Measurements from ENCODE around the gene TJP1. TPM values are rescaled to one million over a fixed set of nuclear protein-coding genes. Genes with fewer than 3 reads are reported as not detected.

Gene TJP1
- total and polyA plus RNA-seq, 2 of the 8 experiments (the other 6 are each of a cell fraction or from before 2014, with no cell fraction given) = 46.3 to 138 TPM

DNA sequence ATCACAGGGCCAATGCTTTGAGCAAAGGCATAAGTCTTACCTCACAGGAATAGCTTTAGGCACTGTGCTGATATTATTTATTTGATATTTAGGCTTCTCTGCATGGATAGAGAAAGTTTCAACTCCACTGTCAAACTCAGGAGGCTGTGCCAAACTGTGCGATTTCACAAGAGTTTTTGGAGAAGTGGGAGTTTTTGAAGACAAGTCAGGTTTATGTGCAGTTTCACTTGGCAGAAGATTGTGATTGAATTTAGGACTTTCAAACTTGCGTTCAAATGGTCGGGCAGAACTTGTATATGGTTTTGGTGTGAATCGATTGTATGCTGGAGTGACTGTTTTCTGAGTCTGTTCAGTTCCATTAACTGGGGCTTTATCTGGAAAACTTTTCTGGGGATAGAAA is 113.7 kb downstream of the TJP1 start:
- H3K4me2 ChIP-seq (ENCODE audit: insufficient read depth in 1 of 2, low read depth in 2 of 2, low read length in 2 of 2) = no peak overlapping the region
- H3K23ac ChIP-seq (ENCODE audit: insufficient read length) = no peak overlapping the region
- no peak overlapping the region for H2AK5ac ChIP-seq (ENCODE audit: low read depth, low read length)
- ChIA-PET POLR2A (ENCODE audit: partially characterized antibody) (interaction anchor here (0.7 kb wide), 1 partner anchor 26 kb away, joined by 3 read pairs; no protein-coding TSS in a partner anchor), CTCF (ENCODE audit: partially characterized antibody) (interaction anchor here (6.0 kb wide), 1 partner anchor 217 kb away, joined by 21 read pairs; no protein-coding TSS in a partner anchor)
- H2BK5ac ChIP-seq (ENCODE audit: low read depth, low read length) = no peak overlapping the region
- no peak overlapping the region for H4K5ac ChIP-seq (ENCODE audit: insufficient read length, low read depth, low read length)
- no peak overlapping the region for H2AFZ ChIP-seq (ENCODE audit: low read length)
- no peak overlapping the region for H4K8ac ChIP-seq (ENCODE audit: extremely low read depth, insufficient read depth, low read length)
- no peak overlapping the region for H3K27ac ChIP-seq (ENCODE audit: low read depth, low read length)
- no peaks in the 10 kb centered on the region for H3K23me2 ChIP-seq (ENCODE audit: low read depth, low read length)
- peaks cover 0 to 5% of the 10 kb centered on the region in 2 experiments for H4K20me1 ChIP-seq (replicated peaks in 1 of 2; ENCODE audit: control insufficient read depth in 1 of 2, insufficient read depth in 2 of 2, low read length in 2 of 2)
- H3K4ac ChIP-seq (replicated peaks; ENCODE audit: insufficient read length, low read depth, low read length) = no peak overlapping the region
- WGBS, 2 experiments (ENCODE audit: extremely low coverage in 1 of 2, insufficient coverage in 1 of 2, insufficient read length in 1 of 2, insufficient replicate concordance in 2 of 2, low coverage in 1 of 2, low lambda C conversion rate in 2 of 2, missing lambda C conversion rate in 1 of 2) = 90% methylated on average over 4 of the region's 4 CpGs; no CpG with 5 or more reads in 1 of the 2 experiments
- no peaks in the 10 kb centered on the region for H3K79me2 ChIP-seq (ENCODE audit: control insufficient read depth in 1 of 2, insufficient read depth in 2 of 2, low read length in 2 of 2)
- FAIRE-seq (no peak), DNase-seq (ENCODE audit: low read depth in 1 of 2, low spot score in 2 of 2) (no peak)
- H3K56ac ChIP-seq (replicated peaks; ENCODE audit: insufficient read length, low read depth, low read length) = no peak overlapping the region
- no peaks in the 10 kb centered on the region for H3K9me3 ChIP-seq (ENCODE audit: insufficient read depth in 2 of 2, low read depth in 1 of 2, low read length in 1 of 2)
- no peak overlapping the region for H3K14ac ChIP-seq (ENCODE audit: insufficient read length)
- no peak overlapping the region for H4K91ac ChIP-seq (replicated peaks; ENCODE audit: insufficient read length, low read length)
- no peaks in the 10 kb centered on the region for H3K4me1 ChIP-seq (replicated peaks in 1 of 4; ENCODE audit: control insufficient read depth in 3 of 4, insufficient read depth in 4 of 4, low read length in 3 of 4)
- no peaks in the 10 kb centered on the region for H3K27me3 ChIP-seq (replicated peaks in 1 of 4; ENCODE audit: control insufficient read depth in 3 of 4, extremely low read depth in 1 of 4, insufficient read depth in 3 of 4, low read length in 3 of 4)
- no peak overlapping the region for H2BK20ac ChIP-seq (ENCODE audit: low read length)
- peaks cover 25 to 87% (median 54%) of the 10 kb centered on the region in 4 experiments for H3K36me3 ChIP-seq (ENCODE audit: control insufficient read depth in 2 of 4, insufficient read depth in 4 of 4, low read length in 3 of 4)
- H3K79me1 ChIP-seq (ENCODE audit: low read depth, low read length) = no peaks in the 10 kb centered on the region
- H3K18ac ChIP-seq (ENCODE audit: extremely low read depth, low read length) = no peak overlapping the region
- no peak overlapping the region for H3K9ac ChIP-seq (replicated peaks in 1 of 4; ENCODE audit: extremely low read depth in 1 of 4, low read depth in 3 of 4, low read length in 3 of 4)
- H3K4me3 ChIP-seq (ENCODE audit: extremely low read depth in 1 of 4, insufficient read depth in 2 of 4, low read depth in 3 of 4, low read length in 4 of 4) = no peak overlapping the region
- H2BK120ac ChIP-seq (replicated peaks; ENCODE audit: low read depth, low read length) = no peak overlapping the region
- H2BK15ac ChIP-seq (ENCODE audit: low read length) = no peak overlapping the region
- no peak overlapping the region for H2BK12ac ChIP-seq (ENCODE audit: low read depth, low read length)
- TF ChIP-seq RXRA (IDR thresholded peaks at IDR 0.05; ENCODE audit: insufficient read depth, low read depth, low read length) (no peak), BRCA1 (IDR thresholded peaks at IDR 0.05; ENCODE audit: low read depth, low read length) (no peak), CBX5 (IDR thresholded peaks at IDR 0.05; ENCODE audit: low read depth, low read length) (no peak), KDM5A (IDR thresholded peaks at IDR 0.05; ENCODE audit: low read length) (no peak)
- TF ChIP-seq, protein P1, sequence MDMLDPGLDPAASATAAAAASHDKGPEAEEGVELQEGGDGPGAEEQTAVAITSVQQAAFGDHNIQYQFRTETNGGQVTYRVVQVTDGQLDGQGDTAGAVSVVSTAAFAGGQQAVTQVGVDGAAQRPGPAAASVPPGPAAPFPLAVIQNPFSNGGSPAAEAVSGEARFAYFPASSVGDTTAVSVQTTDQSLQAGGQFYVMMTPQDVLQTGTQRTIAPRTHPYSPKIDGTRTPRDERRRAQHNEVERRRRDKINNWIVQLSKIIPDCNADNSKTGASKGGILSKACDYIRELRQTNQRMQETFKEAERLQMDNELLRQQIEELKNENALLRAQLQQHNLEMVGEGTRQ (IDR thresholded peaks at IDR 0.05; ENCODE audit: low read length) = no peak
